Lower leg skin (tissue), 3 donors: Measurements from ENCODE around the gene MYH9.

Experiments
- CTCF ChIP-seq, 3 donors: fragments of 450-650 bp; IDR thresholded peaks; one replicate each; pipeline ENCODE4 v1.5.1; 2016; ENCODE audit warnings: antibody characterized with exemption in 3 of 3, mild to moderate bottlenecking in 3 of 3, moderate library complexity in 2 of 3
- POLR2A ChIP-seq, 2 donors: fragments of 450-650 bp; IDR thresholded peaks; one replicate each; pipeline ENCODE4 v1.6.1; 2016 to 2017; ENCODE audit warnings: antibody characterized with exemption in 2 of 2, mild to moderate bottlenecking in 1 of 2, moderate library complexity in 1 of 2

DNA sequence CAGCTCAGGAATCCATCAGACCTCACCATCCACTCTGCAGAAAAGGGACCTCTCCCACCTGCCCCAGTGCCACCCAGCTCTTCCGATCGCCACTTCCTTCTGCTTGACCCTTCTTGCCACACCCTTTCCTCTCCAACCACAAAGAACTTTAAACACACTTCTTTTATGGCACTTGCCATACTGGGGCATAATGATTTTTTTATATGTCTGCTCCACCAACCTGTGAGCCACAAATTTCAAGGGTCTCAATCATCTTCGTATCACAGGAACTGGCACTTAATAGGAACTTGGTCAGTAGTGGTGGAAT, 11.7 kb upstream of the MYH9 start:
- no peak for TF ChIP-seq POLR2A (IDR thresholded peaks at IDR 0.05)
- no peak for TF ChIP-seq CTCF (IDR thresholded peaks at IDR 0.05)
